Ramos (cell line): ENCODE results near the gene RANBP3L.
"Not testable (repeated sequence)": the region's sequence is repeated elsewhere in the genome, so short reads cannot be mapped to it uniquely, and the experiment has no call there.

Source experiments
- in situ Hi-C: fragments of 300-500 bp; cut with MboI; formaldehyde crosslinking; loops from one replicate; pipeline ENCODE4 v1.14.3; 2022; ENCODE audit warnings: low sequenced_read_pairs; ENCODE audit not compliant: unreplicated experiment

RANBP3L gene

GRCh38 chr5:36301858-36302603 is at the start of gene RANBP3L:
Gene RANBP3L, minus strand, starts transcription at chr5:36301902. Its CDS starts 486 bp downstream, at chr5:36301416.
- in situ Hi-C loops, result loop anchor here (10.0 kb wide), 1 partner anchor 127 kb away; no protein-coding TSS in a partner anchor

- in situ Hi-C loops, result no loop called here
Measured at GRCh38 chr5:36346896-36347690, 45.4 kb upstream of the RANBP3L start.

- in situ Hi-C loops, result no loop called here
Measured at GRCh38 chr5:36344899-36345298, 43.2 kb upstream of the RANBP3L start.

- in situ Hi-C loops, result not testable (repeated sequence)
Measured at GRCh38 chr5:36341720-36342119, 40.0 kb upstream of the RANBP3L start.

GRCh38 chr5:36337597-36337996 is 35.9 kb upstream of the RANBP3L start:
- in situ Hi-C loops, result no loop called here

GRCh38 chr5:36334315-36334714 is 32.6 kb upstream of the RANBP3L start:
- in situ Hi-C loops, result no loop called here

- in situ Hi-C loops, result not testable (repeated sequence)
Measured at GRCh38 chr5:36332720-36333119, 31.0 kb upstream of the RANBP3L start.

- in situ Hi-C loops, result no loop called here
Measured at GRCh38 chr5:36325196-36325595, 23.5 kb upstream of the RANBP3L start.

- in situ Hi-C loops, result no loop called here
Measured at GRCh38 chr5:36323926-36324781, 22.5 kb upstream of the RANBP3L start.

GRCh38 chr5:36312953-36313672 is 11.4 kb upstream of the RANBP3L start:
- in situ Hi-C loops, result no loop called here

GRCh38 chr5:36311956-36312355 is 10.3 kb upstream of the RANBP3L start:
- in situ Hi-C loops, result no loop called here

- in situ Hi-C loops, result no loop called here
Measured at GRCh38 chr5:36310138-36310537, 8.4 kb upstream of the RANBP3L start.

GRCh38 chr5:36305571-36306326 is 4.0 kb upstream of the RANBP3L start:
- in situ Hi-C loops, result loop anchor here (10.0 kb wide), 1 partner anchor 131 kb away; no protein-coding TSS in a partner anchor

- in situ Hi-C loops, result loop anchor here (10.0 kb wide), 1 partner anchor 129 kb away; no protein-coding TSS in a partner anchor
Measured at GRCh38 chr5:36304095-36304805, 2.5 kb upstream of the RANBP3L start.

- in situ Hi-C loops, result loop anchor here (10.0 kb wide), 1 partner anchor 126 kb away; no protein-coding TSS in a partner anchor
Measured at GRCh38 chr5:36300927-36301540, 668 bp downstream of the RANBP3L start.

- in situ Hi-C loops, result loop anchor here (10.0 kb wide), 1 partner anchor 126 kb away; no protein-coding TSS in a partner anchor
Measured at GRCh38 chr5:36300191-36300926, 1.3 kb downstream of the RANBP3L start.

- in situ Hi-C loops, result no loop called here
Measured at GRCh38 chr5:36298552-36298951, 3.1 kb downstream of the RANBP3L start.
